IMR-90 (cell line): ENCODE data around the gene GRIK1. TPM values are rescaled to one million over a fixed set of nuclear protein-coding genes. Genes with fewer than 3 reads are reported as not detected.

ENCODE experiments used
- ATAC-seq: fragments of 200-7000 bp; cut with Tn5 transposase; 2 replicates; pipeline ENCODE4 v1.9.1; 2020; ENCODE audit warnings: low read depth, mild to moderate bottlenecking, moderate library complexity
- BruUV-seq: library from RNA; stranded (reverse); fragments of 400-500 nt; replicated peaks from 2 replicates; lab custom pipeline; 2021; lab: Mats Ljungman, UMichigan
- CTCF ChIA-PET: fragments of 300-600 bp; formaldehyde crosslinking; extraction: SDS; loops from one replicate; lab custom pipeline; 2021; ENCODE audit warnings: antibody characterized with exemption; lab: Yijun Ruan, JAX
- POLR2A ChIA-PET: fragments of 300-600 bp; sonication (Branson Sonifier 250); formaldehyde crosslinking; loops from one replicate; lab custom pipeline; 2022; ENCODE audit warnings: antibody characterized with exemption; ENCODE audit not compliant: unreplicated experiment; lab: Charles Lee
- DNase-seq: peaks from one replicate; pipeline ENCODE4 v3.0.0; 2013
- H2AFZ ChIP-seq: replicated peaks from 2 replicates; pipeline ENCODE3; 2013; ENCODE audit warnings: low read length, mild to moderate bottlenecking; ENCODE audit not compliant: poor library complexity
- H2AK5ac ChIP-seq: 2 replicates; pipeline ENCODE4 v1.6.1; 2013; ENCODE audit warnings: low read depth, low read length, inconsistent platforms
- H2AK9ac ChIP-seq: replicated peaks from 2 replicates; pipeline ENCODE3; 2013; ENCODE audit warnings: mild to moderate bottlenecking, low read depth, low read length, moderate library complexity; ENCODE audit not compliant: poor library complexity
- H2BK120ac ChIP-seq: 2 replicates; pipeline ENCODE4 v1.6.1; 2013; ENCODE audit warnings: low read depth, low read length, inconsistent platforms
- H2BK15ac ChIP-seq: 3 replicates; pipeline ENCODE4 v1.6.1; 2013; ENCODE audit warnings: low read depth, low read length, inconsistent platforms
- H2BK20ac ChIP-seq: 2 replicates; pipeline ENCODE4 v1.6.1; 2013; ENCODE audit warnings: low read depth, mild to moderate bottlenecking, inconsistent platforms, low read length, moderate library complexity
- H2BK5ac ChIP-seq: 2 replicates; pipeline ENCODE4 v1.6.1; 2013; ENCODE audit warnings: mild to moderate bottlenecking, low read depth, low read length, inconsistent platforms; ENCODE audit not compliant: poor library complexity, severe bottlenecking
- H3K14ac ChIP-seq: replicated peaks from 2 replicates; pipeline ENCODE4 v1.6.1; 2013; ENCODE audit warnings: low read depth, low read length, inconsistent platforms
- H3K18ac ChIP-seq: 2 replicates; pipeline ENCODE4 v1.6.1; 2013; ENCODE audit warnings: low read depth, low read length, control low read depth
- H3K23ac ChIP-seq: 2 replicates; pipeline ENCODE4 v1.6.1; 2013; ENCODE audit warnings: low read depth, low read length, inconsistent platforms
- H3K27ac ChIP-seq: 2 replicates; pipeline ENCODE4 v1.5.1; 2013; ENCODE audit warnings: mild to moderate bottlenecking, control low read depth, low read length; ENCODE audit not compliant: insufficient read depth
- H3K27me3 ChIP-seq: 2 replicates; pipeline ENCODE4 v1.6.1; 2013; ENCODE audit warnings: low read length; ENCODE audit not compliant: control insufficient read depth, insufficient read depth
- H3K36me3 ChIP-seq: 2 replicates; pipeline ENCODE4 v1.6.1; 2013; ENCODE audit warnings: low read length, mixed read lengths; ENCODE audit not compliant: control insufficient read depth, insufficient read depth
- H3K4ac ChIP-seq: 2 replicates; pipeline ENCODE4 v1.6.1; 2013; ENCODE audit warnings: low read depth, low read length, inconsistent platforms
- H3K4me1 ChIP-seq: 2 replicates; pipeline ENCODE4 v1.6.1; 2013; ENCODE audit warnings: low read length, mixed read lengths; ENCODE audit not compliant: control insufficient read depth, insufficient read depth
- H3K4me2 ChIP-seq: 2 replicates; pipeline ENCODE4 v1.6.1; 2013; ENCODE audit warnings: low read depth, mild to moderate bottlenecking, control low read depth, low read length, moderate library complexity
- H3K4me3 ChIP-seq: 2 replicates; pipeline ENCODE4 v1.5.1; 2013; ENCODE audit warnings: low read depth, mild to moderate bottlenecking, control low read depth, low read length, moderate library complexity; ENCODE audit not compliant: insufficient read depth
- H3K56ac ChIP-seq: 2 replicates; pipeline ENCODE4 v1.6.1; 2013; ENCODE audit warnings: low read length, inconsistent platforms; ENCODE audit not compliant: insufficient read depth; ENCODE audit errors: extremely low read depth
- H3K79me1 ChIP-seq, 2 experiments: 2 replicates each; pipeline ENCODE4 v1.6.1; 2013; ENCODE audit warnings: low read length in 2 of 2, inconsistent platforms in 1 of 2, low read depth in 1 of 2
- H3K9ac ChIP-seq: 2 replicates; pipeline ENCODE4 v1.6.1; 2013; ENCODE audit warnings: low read depth, low read length, control low read depth
- H3K9me1 ChIP-seq: 2 replicates; pipeline ENCODE4 v1.6.1; 2013; ENCODE audit warnings: low read length, inconsistent platforms; ENCODE audit not compliant: insufficient read depth
- H3K9me3 ChIP-seq: 2 replicates; pipeline ENCODE4 v1.6.1; 2013; ENCODE audit warnings: low read length; ENCODE audit not compliant: control insufficient read depth, insufficient read depth
- H4K20me1 ChIP-seq: 2 replicates; pipeline ENCODE4 v1.6.1; 2013; ENCODE audit warnings: low read length, inconsistent platforms; ENCODE audit not compliant: insufficient read depth
- H4K5ac ChIP-seq: 2 replicates; pipeline ENCODE4 v1.6.1; 2013; ENCODE audit warnings: mild to moderate bottlenecking, low read depth, low read length, control low read depth
- H4K8ac ChIP-seq, 2 experiments: 2 replicates each; pipeline ENCODE4 v1.6.1; 2013; ENCODE audit warnings: low read depth in 2 of 2, low read length in 2 of 2, control low read depth in 1 of 2, inconsistent platforms in 1 of 2
- H4K91ac ChIP-seq: 2 replicates; pipeline ENCODE4 v1.6.1; 2013; ENCODE audit warnings: low read depth, low read length, inconsistent platforms; ENCODE audit not compliant: insufficient read depth
- BHLHE40 ChIP-seq: fragments of 150-350 bp; IDR thresholded peaks from 2 replicates; pipeline ENCODE4 v1.6.1; 2016; ENCODE audit warnings: mild to moderate bottlenecking, low read depth, low read length
- CEBPB ChIP-seq: IDR thresholded peaks from 2 replicates; pipeline ENCODE4 v1.6.1; 2012; ENCODE audit warnings: low read depth, low read length, improper control_type of control experiment
- CHD1 ChIP-seq: IDR thresholded peaks from 2 replicates; pipeline ENCODE4 v1.6.1; 2012; ENCODE audit warnings: low read depth, low read length, improper control_type of control experiment
- FOS ChIP-seq: fragments of 150-350 bp; IDR thresholded peaks from 2 replicates; pipeline ENCODE4 v1.6.1; 2016; ENCODE audit warnings: low read depth, low read length
- MAFK ChIP-seq: IDR thresholded peaks from 2 replicates; pipeline ENCODE4 v1.6.1; 2012; ENCODE audit warnings: low read depth, low read length, improper control_type of control experiment
- MAZ ChIP-seq: IDR thresholded peaks from 2 replicates; pipeline ENCODE4 v1.6.1; 2012; ENCODE audit warnings: low read depth, mild to moderate bottlenecking, low read length, improper control_type of control experiment, moderate library complexity, borderline replicate concordance
- MXI1 ChIP-seq: IDR thresholded peaks from 2 replicates; pipeline ENCODE4 v1.6.1; 2012; ENCODE audit warnings: low read depth, mild to moderate bottlenecking, low read length, moderate library complexity, borderline replicate concordance
- NFE2L2 ChIP-seq: fragments of 150-350 bp; IDR thresholded peaks from 2 replicates; pipeline ENCODE4 v1.6.1; 2016; ENCODE audit warnings: low read depth, mild to moderate bottlenecking, low read length
- POLR2A ChIP-seq: IDR thresholded peaks from 2 replicates; pipeline ENCODE4 v1.6.1; 2012; ENCODE audit warnings: mild to moderate bottlenecking, low read depth, low read length
- RAD21 ChIP-seq: IDR thresholded peaks from 2 replicates; pipeline ENCODE4 v1.6.1; 2012; ENCODE audit warnings: low read length, improper control_type of control experiment
- RCOR1 ChIP-seq: IDR thresholded peaks from 2 replicates; pipeline ENCODE4 v1.6.1; 2012; ENCODE audit warnings: mild to moderate bottlenecking, low read length, improper control_type of control experiment; ENCODE audit not compliant: insufficient replicate concordance
- RFX5 ChIP-seq: IDR thresholded peaks from 2 replicates; pipeline ENCODE4 v1.8.0; 2012; ENCODE audit warnings: low read depth, mild to moderate bottlenecking, low read length, moderate library complexity
- SMC3 ChIP-seq: fragments of 150-350 bp; IDR thresholded peaks from 2 replicates; pipeline ENCODE4 v1.6.1; 2016; ENCODE audit warnings: low read depth, mild to moderate bottlenecking, antibody characterized with exemption, low read length, moderate library complexity
- WGBS, 2 experiments: methylation state at CpG; one replicate each; pipeline versions ENCODE4 v1.1.5 to v1.1.7; 2013; ENCODE audit warnings: missing lambda C conversion rate in 2 of 2; ENCODE audit not compliant: insufficient read length in 1 of 2; ENCODE audit errors: extremely low coverage in 2 of 2; 5-methylcytosine and 5-hydroxymethylcytosine counted together
- dilution Hi-C: fragments of 300-500 bp; cut with HindIII; formaldehyde crosslinking; loops from one replicate; pipeline ENCODE4 v1.14.3; 2018; ENCODE audit warnings: low sequenced_read_pairs; ENCODE audit not compliant: unreplicated experiment
- in situ Hi-C: fragments of 300-500 bp; cut with MboI; formaldehyde crosslinking; loops from 3 replicates; pipeline ENCODE4 v1.14.3; 2019; ENCODE audit warnings: low sequenced_read_pairs, inconsistent platforms, mixed read lengths
- intact Hi-C: fragments of 100-400 bp; cut with micrococcal nuclease; formaldehyde crosslinking; loops from 2 replicates; pipeline ENCODE4 v1.10.0; 2022
- polyA plus RNA-seq, 3 experiments: library from polyadenylated mRNA; depleted of rRNA; stranded (reverse); fragments of >200 nt; gene quantifications; 2 replicates each; pipeline ENCODE4 v1.2.3, GENCODE V29; 2012; ENCODE audit warnings: low replicate concordance in 1 of 3
- total RNA-seq: library from RNA; depleted of rRNA; stranded (reverse); fragments of >200 nt; gene quantifications from 2 replicates; pipeline ENCODE4 v1.2.3, GENCODE V29; 2012
- TF ChIP-seq, protein P1 (sequence below): conservative IDR thresholded peaks from 2 replicates; pipeline ENCODE4 v1.5.1; 2012; ENCODE audit warnings: mild to moderate bottlenecking, low read depth, low read length, improper control_type of control experiment
- TF ChIP-seq, protein P2 (sequence below): fragments of 150-350 bp; IDR thresholded peaks from 2 replicates; pipeline ENCODE4 v1.6.1; 2017; ENCODE audit warnings: mild to moderate bottlenecking, antibody characterized with exemption, low read length, low read depth
- TF ChIP-seq, protein P3 (sequence below): fragments of 150-350 bp; IDR thresholded peaks from 2 replicates; pipeline ENCODE4 v1.6.1; 2016; ENCODE audit warnings: low read depth, mild to moderate bottlenecking, low read length, moderate library complexity, borderline replicate concordance

The GRIK1 gene
- total and polyA plus RNA-seq, 2 of the 4 experiments (the other 2 are of a cell fraction): not detected

GRCh38 chr21:29812947-29813346 is 126.8 kb downstream of the GRIK1 start:
- no peak overlapping the region for H3K4me2 ChIP-seq
- H3K79me1 ChIP-seq: no peaks in the 10 kb centered on the region
- H4K5ac ChIP-seq: no peak overlapping the region
- TF ChIP-seq FOS (no peak), POLR2A (no peak), MAZ (no peak), MAFK (no peak), NFE2L2 (no peak), RCOR1 (no peak), BHLHE40 (no peak), RAD21 (no peak), CHD1 (no peak), SMC3 (no peak), MXI1 (no peak), CEBPB (no peak), RFX5 (no peak)
- TF ChIP-seq, protein P1, sequence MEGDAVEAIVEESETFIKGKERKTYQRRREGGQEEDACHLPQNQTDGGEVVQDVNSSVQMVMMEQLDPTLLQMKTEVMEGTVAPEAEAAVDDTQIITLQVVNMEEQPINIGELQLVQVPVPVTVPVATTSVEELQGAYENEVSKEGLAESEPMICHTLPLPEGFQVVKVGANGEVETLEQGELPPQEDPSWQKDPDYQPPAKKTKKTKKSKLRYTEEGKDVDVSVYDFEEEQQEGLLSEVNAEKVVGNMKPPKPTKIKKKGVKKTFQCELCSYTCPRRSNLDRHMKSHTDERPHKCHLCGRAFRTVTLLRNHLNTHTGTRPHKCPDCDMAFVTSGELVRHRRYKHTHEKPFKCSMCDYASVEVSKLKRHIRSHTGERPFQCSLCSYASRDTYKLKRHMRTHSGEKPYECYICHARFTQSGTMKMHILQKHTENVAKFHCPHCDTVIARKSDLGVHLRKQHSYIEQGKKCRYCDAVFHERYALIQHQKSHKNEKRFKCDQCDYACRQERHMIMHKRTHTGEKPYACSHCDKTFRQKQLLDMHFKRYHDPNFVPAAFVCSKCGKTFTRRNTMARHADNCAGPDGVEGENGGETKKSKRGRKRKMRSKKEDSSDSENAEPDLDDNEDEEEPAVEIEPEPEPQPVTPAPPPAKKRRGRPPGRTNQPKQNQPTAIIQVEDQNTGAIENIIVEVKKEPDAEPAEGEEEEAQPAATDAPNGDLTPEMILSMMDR: no peak
- TF ChIP-seq, protein P2, sequence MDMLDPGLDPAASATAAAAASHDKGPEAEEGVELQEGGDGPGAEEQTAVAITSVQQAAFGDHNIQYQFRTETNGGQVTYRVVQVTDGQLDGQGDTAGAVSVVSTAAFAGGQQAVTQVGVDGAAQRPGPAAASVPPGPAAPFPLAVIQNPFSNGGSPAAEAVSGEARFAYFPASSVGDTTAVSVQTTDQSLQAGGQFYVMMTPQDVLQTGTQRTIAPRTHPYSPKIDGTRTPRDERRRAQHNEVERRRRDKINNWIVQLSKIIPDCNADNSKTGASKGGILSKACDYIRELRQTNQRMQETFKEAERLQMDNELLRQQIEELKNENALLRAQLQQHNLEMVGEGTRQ: no peak
- TF ChIP-seq, protein P3, sequence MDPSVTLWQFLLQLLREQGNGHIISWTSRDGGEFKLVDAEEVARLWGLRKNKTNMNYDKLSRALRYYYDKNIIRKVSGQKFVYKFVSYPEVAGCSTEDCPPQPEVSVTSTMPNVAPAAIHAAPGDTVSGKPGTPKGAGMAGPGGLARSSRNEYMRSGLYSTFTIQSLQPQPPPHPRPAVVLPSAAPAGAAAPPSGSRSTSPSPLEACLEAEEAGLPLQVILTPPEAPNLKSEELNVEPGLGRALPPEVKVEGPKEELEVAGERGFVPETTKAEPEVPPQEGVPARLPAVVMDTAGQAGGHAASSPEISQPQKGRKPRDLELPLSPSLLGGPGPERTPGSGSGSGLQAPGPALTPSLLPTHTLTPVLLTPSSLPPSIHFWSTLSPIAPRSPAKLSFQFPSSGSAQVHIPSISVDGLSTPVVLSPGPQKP: no peak
- ChIA-PET POLR2A (no interaction called here), CTCF (interaction anchor here (0.7 to 0.8 kb wide), 2 partner anchors 17 to 269 kb away, joined by 3 read pairs; no protein-coding TSS in a partner anchor)
- intact Hi-C loops: no loop called here
- H3K4me1 ChIP-seq: no peaks in the 10 kb centered on the region
- no peak overlapping the region for H2AFZ ChIP-seq
- no peak overlapping the region for H2BK15ac ChIP-seq
- BruUV-seq: no TSS peak
- no peaks in the 10 kb centered on the region for H3K36me3 ChIP-seq
- H4K20me1 ChIP-seq: no peaks in the 10 kb centered on the region
- H3K14ac ChIP-seq: no peak overlapping the region
- no peak overlapping the region for H3K4ac ChIP-seq
- H2BK5ac ChIP-seq: no peak overlapping the region
- H2BK20ac ChIP-seq: no peak overlapping the region
- no CpG with 5 or more reads among the region's 3 CpGs for WGBS, 2 experiments
- DNase-seq (no peak), ATAC-seq (no peak)
- H3K9ac ChIP-seq: no peak overlapping the region
- H2BK120ac ChIP-seq: no peak overlapping the region
- dilution Hi-C loops: no loop called here
- H3K9me3 ChIP-seq: no peaks in the 10 kb centered on the region
- H3K23ac ChIP-seq: no peak overlapping the region
- no peak overlapping the region for H4K91ac ChIP-seq
- H3K4me3 ChIP-seq: no peak overlapping the region
- no peaks in the 10 kb centered on the region for H3K9me1 ChIP-seq
- in situ Hi-C loops: no loop called here
- H2AK5ac ChIP-seq: no peak overlapping the region
- no peak overlapping the region for H3K18ac ChIP-seq
- H3K27me3 ChIP-seq: peaks cover 4% of the 10 kb centered on the region; the same call in 1 of the 2 replicates
- H4K8ac ChIP-seq: no peak overlapping the region
- no peak overlapping the region for H3K27ac ChIP-seq
- H2AK9ac ChIP-seq: no peak overlapping the region
- H3K56ac ChIP-seq: no peak overlapping the region
